ENCODE data around the gene VPREB3.

VPREB3 gene

GRCh38 chr22:23782252-23782651, 28.0 kb upstream of the VPREB3 start:
- H3K27ac ChIP-seq (ENCODE audit: low read length), result no peak overlapping the region
- H4K20me1 ChIP-seq (ENCODE audit: insufficient read depth, low read length), result no peaks in the 10 kb centered on the region
- H3K79me2 ChIP-seq (ENCODE audit: low read length), result peaks cover under 1% of the 10 kb centered on the region; the same call in 1 of the 2 replicates
- H3K27me3 ChIP-seq (ENCODE audit: low read depth, low read length), result no peaks in the 10 kb centered on the region
- H3K9me3 ChIP-seq (ENCODE audit: insufficient read depth, low read length), result no peaks in the 10 kb centered on the region
- TF ChIP-seq EZH2phosphoT487 (IDR thresholded peaks at IDR 0.05; ENCODE audit: low read depth) (no peak), CTCF (IDR thresholded peaks at IDR 0.05; ENCODE audit: low read depth, low read length) (no peak)
- H2AFZ ChIP-seq (ENCODE audit: low read depth, low read length), result no peak overlapping the region
- no peak overlapping the region for H3K9ac ChIP-seq (ENCODE audit: low read length)
- H3K4me1 ChIP-seq (ENCODE audit: low read length), result peaks cover 6% of the 10 kb centered on the region
- H3K4me3 ChIP-seq (ENCODE audit: low read length), result no peak overlapping the region
- no peak overlapping the region for H3K4me2 ChIP-seq (ENCODE audit: low read length)
- no peaks in the 10 kb centered on the region for H3K36me3 ChIP-seq (replicated peaks; ENCODE audit: low read depth, low read length)

GRCh38 chr22:23781511-23782183, 27.4 kb upstream of the VPREB3 start:
- Histone ChIP-seq H3K4me1 (ENCODE audit: low read length) (peaks cover 6% of the 10 kb centered on the region), H3K36me3 (replicated peaks; ENCODE audit: low read depth, low read length) (no peaks in the 10 kb centered on the region), H3K4me2 (ENCODE audit: low read length) (no peak overlapping the region), H4K20me1 (ENCODE audit: insufficient read depth, low read length) (no peaks in the 10 kb centered on the region), H2AFZ (ENCODE audit: low read depth, low read length) (no peak overlapping the region), H3K27ac (ENCODE audit: low read length) (no peak overlapping the region), H3K79me2 (ENCODE audit: low read length) (no peaks in the 10 kb centered on the region), H3K27me3 (ENCODE audit: low read depth, low read length) (no peaks in the 10 kb centered on the region), H3K9me3 (ENCODE audit: insufficient read depth, low read length) (no peaks in the 10 kb centered on the region), H3K4me3 (ENCODE audit: low read length) (no peak overlapping the region), H3K9ac (ENCODE audit: low read length) (no peak overlapping the region)
- TF ChIP-seq EZH2phosphoT487 (IDR thresholded peaks at IDR 0.05; ENCODE audit: low read depth) (no peak), CTCF (IDR thresholded peaks at IDR 0.05; ENCODE audit: low read depth, low read length) (no peak)

- H3K9ac ChIP-seq (ENCODE audit: low read length), result no peak overlapping the region
- TF ChIP-seq EZH2phosphoT487 (IDR thresholded peaks at IDR 0.05; ENCODE audit: low read depth) (no peak), CTCF (IDR thresholded peaks at IDR 0.05; ENCODE audit: low read depth, low read length) (no peak)
- no peaks in the 10 kb centered on the region for H3K36me3 ChIP-seq (replicated peaks; ENCODE audit: low read depth, low read length)
Measured at GRCh38 chr22:23781065-23781464, 26.8 kb upstream of the VPREB3 start.

GRCh38 chr22:23780146-23780748, 26.0 kb upstream of the VPREB3 start:
- TF ChIP-seq EZH2phosphoT487 (IDR thresholded peaks at IDR 0.05; ENCODE audit: low read depth), result no peak
- Histone ChIP-seq H3K9ac (ENCODE audit: low read length) (no peak overlapping the region), H3K36me3 (replicated peaks; ENCODE audit: low read depth, low read length) (no peaks in the 10 kb centered on the region), H3K9me3 (ENCODE audit: insufficient read depth, low read length) (no peaks in the 10 kb centered on the region), H3K4me1 (ENCODE audit: low read length) (no peaks in the 10 kb centered on the region), H3K4me2 (ENCODE audit: low read length) (no peak overlapping the region), H3K79me2 (ENCODE audit: low read length) (no peaks in the 10 kb centered on the region), H3K27ac (ENCODE audit: low read length) (no peak overlapping the region), H3K27me3 (ENCODE audit: low read depth, low read length) (no peaks in the 10 kb centered on the region), H4K20me1 (ENCODE audit: insufficient read depth, low read length) (no peaks in the 10 kb centered on the region), H3K4me3 (ENCODE audit: low read length) (no peak overlapping the region), H2AFZ (ENCODE audit: low read depth, low read length) (no peak overlapping the region)

More at GRCh38 chr22:23781065-23781464, 26.8 kb upstream of the VPREB3 start:
- Histone ChIP-seq H3K4me1 (ENCODE audit: low read length) (peaks cover under 1% of the 10 kb centered on the region), H3K27me3 (ENCODE audit: low read depth, low read length) (no peaks in the 10 kb centered on the region), H3K4me2 (ENCODE audit: low read length) (no peak overlapping the region), H3K27ac (ENCODE audit: low read length) (no peak overlapping the region), H4K20me1 (ENCODE audit: insufficient read depth, low read length) (no peaks in the 10 kb centered on the region), H2AFZ (ENCODE audit: low read depth, low read length) (no peak overlapping the region), H3K9me3 (ENCODE audit: insufficient read depth, low read length) (no peaks in the 10 kb centered on the region), H3K79me2 (ENCODE audit: low read length) (no peaks in the 10 kb centered on the region), H3K4me3 (ENCODE audit: low read length) (no peak overlapping the region)
